Measurements from ENCODE around the gene VRTN. TPM values are rescaled to one million over a fixed set of nuclear protein-coding genes. Genes with fewer than 3 reads are reported as not detected.

Gene VRTN
- total and polyA plus RNA-seq, 2 of the 13 experiments (the other 11 are each of a cell fraction or from before 2014, with no cell fraction given), result not detected

- TF ChIP-seq FOXA1 (IDR thresholded peaks at IDR 0.05) (no peak), FOXA1 (CRISPR knock-in tag; IDR thresholded peaks at IDR 0.05) (no peak; the same call in 1 of the 2 replicates), ZNF704 (CRISPR knock-in tag; IDR thresholded peaks at IDR 0.05; ENCODE audit: borderline replicate concordance) (no peak), TFE3 (CRISPR knock-in tag; IDR thresholded peaks at IDR 0.05) (0 out of 2 replicates have a peak, but pooled peaks have one; percentile 42), ZNF343 (CRISPR knock-in tag; IDR thresholded peaks at IDR 0.05) (no peak), SMC3 (IDR thresholded peaks at IDR 0.05; ENCODE audit: low read length) (no peak), ZKSCAN1 (IDR thresholded peaks at IDR 0.05; ENCODE audit: low read length) (no peak), YEATS2 (CRISPR knock-in tag; IDR thresholded peaks at IDR 0.05; ENCODE audit: borderline replicate concordance) (peak; percentile 85; the same call in 1 of the 2 replicates), HOXA9 (CRISPR knock-in tag; IDR thresholded peaks at IDR 0.05; ENCODE audit: borderline replicate concordance) (no peak), EHMT2 (IDR thresholded peaks at IDR 0.05; ENCODE audit: borderline replicate concordance, low read depth, low read length) (no peak), MAFG (CRISPR knock-in tag; IDR thresholded peaks at IDR 0.05) (no peak), ZNF331 (CRISPR knock-in tag; IDR thresholded peaks at IDR 0.05) (peak; percentile 81), NR2C2 (CRISPR knock-in tag; IDR thresholded peaks at IDR 0.05; ENCODE audit: borderline replicate concordance) (peak; percentile 57), TBL1XR1 (IDR thresholded peaks at IDR 0.05; ENCODE audit: borderline replicate concordance, low read length, partially characterized antibody) (no peak), ETV6 (CRISPR knock-in tag; conservative IDR thresholded peaks at IDR 0.05) (no peak), ZBTB34 (CRISPR knock-in tag; IDR thresholded peaks at IDR 0.05) (no peak), PAX8 (CRISPR knock-in tag; IDR thresholded peaks at IDR 0.05; ENCODE audit: borderline replicate concordance) (no peak), TEAD3 (CRISPR knock-in tag; optimal IDR thresholded peaks at IDR 0.05; ENCODE audit: borderline replicate concordance) (peak; percentile 15), SIX4 (CRISPR knock-in tag; IDR thresholded peaks at IDR 0.05) (no peak), HIC2 (CRISPR knock-in tag; IDR thresholded peaks at IDR 0.05; ENCODE audit: low read depth) (no peak), ZNF549 (CRISPR knock-in tag; IDR thresholded peaks at IDR 0.05) (no peak), BRF2 (CRISPR knock-in tag; IDR thresholded peaks at IDR 0.05) (no peak)
Measured at GRCh38 chr14:74302634-74303569, 45.4 kb upstream of the VRTN start, which contains the start of gene ABCD4 (continued).

Data from HepG2 (cell line).